H1 (cell line): ENCODE data around the gene TXK. TPM values are rescaled to one million over a fixed set of nuclear protein-coding genes. Genes with fewer than 3 reads are reported as not detected.

Source experiments
- CTCF ChIA-PET: fragments of 300-600 bp; sonication (Branson Sonifier 250); formaldehyde crosslinking; loops from one replicate; lab custom pipeline; 2021; ENCODE audit not compliant: partially characterized antibody; lab: Charles Lee
- POLR2A ChIA-PET: fragments of 300-600 bp; sonication (Branson Sonifier 250); formaldehyde crosslinking; loops from one replicate; lab custom pipeline; 2021; ENCODE audit warnings: inconsistent platforms; ENCODE audit not compliant: partially characterized antibody; lab: Charles Lee
- DNase-seq, 2 experiments: peaks; one replicate each; pipeline versions ENCODE4 v3.0.0 to v3.0.0-alpha.2; 2010 to 2022; ENCODE audit warnings: low spot score in 2 of 2, low read depth in 1 of 2, mixed read lengths in 1 of 2
- FAIRE-seq: peaks from 2 replicates; lab custom pipeline; 2011; peaks lifted over from hg19 to GRCh38; lab: Jason Lieb, UNC
- H2AFZ ChIP-seq: 2 replicates; pipeline ENCODE4 v1.8.1; 2012; ENCODE audit warnings: low read length, inconsistent platforms
- H2AK5ac ChIP-seq: 2 replicates; pipeline ENCODE4 v1.6.1; 2013; ENCODE audit warnings: low read depth, low read length
- H2BK120ac ChIP-seq: replicated peaks from 2 replicates; pipeline ENCODE3; 2013; ENCODE audit warnings: low read depth, low read length, inconsistent platforms
- H2BK12ac ChIP-seq: 2 replicates; pipeline ENCODE4 v1.6.1; 2013; ENCODE audit warnings: low read depth, low read length
- H2BK15ac ChIP-seq: 2 replicates; pipeline ENCODE4 v1.6.1; 2013; ENCODE audit warnings: low read length
- H2BK20ac ChIP-seq: 2 replicates; pipeline ENCODE4 v1.6.1; 2013; ENCODE audit warnings: low read length
- H2BK5ac ChIP-seq: 2 replicates; pipeline ENCODE4 v1.6.1; 2013; ENCODE audit warnings: low read depth, low read length
- H3K14ac ChIP-seq: 2 replicates; pipeline ENCODE4 v1.6.1; 2013; ENCODE audit warnings: inconsistent platforms; ENCODE audit not compliant: insufficient read length
- H3K18ac ChIP-seq: 2 replicates; pipeline ENCODE4 v1.6.1; 2013; ENCODE audit warnings: low read length; ENCODE audit errors: extremely low read depth
- H3K23ac ChIP-seq: 2 replicates; pipeline ENCODE4 v1.6.1; 2013; ENCODE audit warnings: inconsistent platforms; ENCODE audit not compliant: insufficient read length
- H3K23me2 ChIP-seq: 2 replicates; pipeline ENCODE4 v1.6.1; 2013; ENCODE audit warnings: low read depth, low read length
- H3K27ac ChIP-seq: 2 replicates; pipeline ENCODE4 v1.6.1; 2011; ENCODE audit warnings: low read depth, low read length, inconsistent platforms
- H3K27me3 ChIP-seq, 4 experiments: replicated peaks in 1 of 4; 1 replicate in 1 of 4; 2 replicates in 3 of 4; pipeline versions ENCODE4 v1.6.1 to v1.8.1; 2011 to 2013; ENCODE audit warnings: low read length in 3 of 4, mild to moderate bottlenecking in 3 of 4, inconsistent platforms in 2 of 4, mixed read lengths in 2 of 4, moderate library complexity in 1 of 4; ENCODE audit not compliant: control insufficient read depth in 3 of 4, insufficient read depth in 3 of 4; ENCODE audit errors: extremely low read depth in 1 of 4
- H3K36me3 ChIP-seq, 4 experiments: 2 replicates each; pipeline versions ENCODE4 v1.6.1 to v1.8.1; 2011 to 2013; ENCODE audit warnings: mild to moderate bottlenecking in 4 of 4, low read length in 3 of 4, moderate library complexity in 2 of 4, control low read depth in 1 of 4, inconsistent platforms in 1 of 4; ENCODE audit not compliant: insufficient read depth in 4 of 4, control insufficient read depth in 2 of 4
- H3K4ac ChIP-seq: replicated peaks from 2 replicates; pipeline ENCODE3; 2013; ENCODE audit warnings: low read length, low read depth, mixed read lengths, inconsistent platforms; ENCODE audit not compliant: insufficient read length
- H3K4me1 ChIP-seq, 4 experiments: replicated peaks in 1 of 4; 1 replicate in 1 of 4; 2 replicates in 3 of 4; pipeline versions ENCODE4 v1.6.1 to v1.8.1; 2011 to 2013; ENCODE audit warnings: low read length in 3 of 4, inconsistent platforms in 2 of 4, mixed read lengths in 1 of 4; ENCODE audit not compliant: insufficient read depth in 4 of 4, control insufficient read depth in 3 of 4
- H3K4me2 ChIP-seq, 2 experiments: 2 replicates each; pipeline versions ENCODE4 v1.6.1 to v1.8.1; 2011 to 2013; ENCODE audit warnings: low read depth in 2 of 2, low read length in 2 of 2, control low read depth in 1 of 2, inconsistent platforms in 1 of 2, mild to moderate bottlenecking in 1 of 2; ENCODE audit not compliant: insufficient read depth in 1 of 2
- H3K4me3 ChIP-seq, 4 experiments: fragments of 200-600, 300-600 bp in 1 of 4; sonication (generic), shearing (Covaris generic), sonication (Bioruptor Twin) in 1 of 4; 2 replicates each; pipeline versions ENCODE4 v1.5.1 to v1.8.1; 2011 to 2016; ENCODE audit warnings: low read length in 4 of 4, low read depth in 3 of 4, control low read depth in 2 of 4, inconsistent platforms in 2 of 4, mild to moderate bottlenecking in 2 of 4, mixed read lengths in 1 of 4, moderate library complexity in 1 of 4; ENCODE audit not compliant: insufficient read depth in 2 of 4; ENCODE audit errors: extremely low read depth in 1 of 4
- H3K56ac ChIP-seq: replicated peaks from 2 replicates; pipeline ENCODE3; 2013; ENCODE audit warnings: low read depth, mild to moderate bottlenecking, mixed read lengths, low read length, inconsistent platforms; ENCODE audit not compliant: insufficient read length
- H3K79me1 ChIP-seq: 2 replicates; pipeline ENCODE4 v1.6.1; 2013; ENCODE audit warnings: low read depth, low read length, control low read depth
- H3K79me2 ChIP-seq, 2 experiments: 2 replicates each; pipeline versions ENCODE4 v1.6.1 to v1.8.1; 2012 to 2013; ENCODE audit warnings: low read length in 2 of 2, mild to moderate bottlenecking in 2 of 2, inconsistent platforms in 1 of 2; ENCODE audit not compliant: insufficient read depth in 2 of 2, control insufficient read depth in 1 of 2
- H3K9ac ChIP-seq, 4 experiments: replicated peaks in 1 of 4; 1 replicate in 1 of 4; 2 replicates in 3 of 4; pipeline versions ENCODE4 v1.6.1 to v1.8.1; 2011 to 2013; ENCODE audit warnings: low read depth in 3 of 4, low read length in 3 of 4, control low read depth in 2 of 4, mild to moderate bottlenecking in 2 of 4, moderate library complexity in 2 of 4, inconsistent platforms in 1 of 4; ENCODE audit errors: extremely low read depth in 1 of 4
- H3K9me3 ChIP-seq, 2 experiments: 2 replicates each; pipeline versions ENCODE4 v1.6.1 to v1.8.1; 2012 to 2013; ENCODE audit warnings: mild to moderate bottlenecking in 2 of 2, moderate library complexity in 2 of 2, control low read depth in 1 of 2, inconsistent platforms in 1 of 2, low read depth in 1 of 2, low read length in 1 of 2, mixed read lengths in 1 of 2; ENCODE audit not compliant: insufficient read depth in 2 of 2
- H4K20me1 ChIP-seq, 2 experiments: replicated peaks in 1 of 2; 2 replicates each; pipeline versions ENCODE3 to v1.8.1; 2011 to 2013; ENCODE audit warnings: inconsistent platforms in 2 of 2, low read length in 2 of 2, mild to moderate bottlenecking in 1 of 2; ENCODE audit not compliant: insufficient read depth in 2 of 2, control insufficient read depth in 1 of 2
- H4K5ac ChIP-seq: 2 replicates; pipeline ENCODE4 v1.6.1; 2013; ENCODE audit warnings: low read length, low read depth, mixed read lengths, inconsistent platforms; ENCODE audit not compliant: insufficient read length
- H4K8ac ChIP-seq: 2 replicates; pipeline ENCODE4 v1.8.0; 2013; ENCODE audit warnings: mild to moderate bottlenecking, moderate library complexity, low read length, inconsistent platforms; ENCODE audit not compliant: insufficient read depth; ENCODE audit errors: extremely low read depth
- H4K91ac ChIP-seq: replicated peaks from 2 replicates; pipeline ENCODE3; 2013; ENCODE audit warnings: low read length, mixed read lengths, inconsistent platforms; ENCODE audit not compliant: insufficient read length
- CBX5 ChIP-seq: fragments of 300-800, 300-1000 bp; sonication (generic); IDR thresholded peaks from 2 replicates; pipeline ENCODE4 v1.7.1; 2016; ENCODE audit warnings: antibody characterized with exemption, low read length, low read depth
- FOSL1 ChIP-seq: IDR thresholded peaks from 2 replicates; pipeline ENCODE4 v1.6.1; 2011; ENCODE audit warnings: mild to moderate bottlenecking, low read depth, low read length, moderate library complexity; ENCODE audit not compliant: insufficient read depth
- GTF2F1 ChIP-seq: IDR thresholded peaks from 2 replicates; pipeline ENCODE4 v1.6.1; 2012; ENCODE audit warnings: low read depth, low read length, improper control_type of control experiment, borderline replicate concordance
- JUND ChIP-seq: IDR thresholded peaks from 2 replicates; pipeline ENCODE4 v1.6.1; 2011; ENCODE audit warnings: mild to moderate bottlenecking, improper control_type of control experiment, low read length
- MAX ChIP-seq: IDR thresholded peaks from 2 replicates; pipeline ENCODE4 v1.6.1; 2012; ENCODE audit warnings: inconsistent platforms
- RAD21 ChIP-seq, 2 experiments: IDR thresholded peaks in 1 of 2; conservative IDR thresholded peaks in 1 of 2; 2 replicates each; pipeline ENCODE4 v1.6.1; 2011; ENCODE audit warnings: low read depth in 2 of 2, low read length in 2 of 2, improper control_type of control experiment in 1 of 2, inconsistent platforms in 1 of 2, mild to moderate bottlenecking in 1 of 2, moderate library complexity in 1 of 2
- SIX5 ChIP-seq: IDR thresholded peaks from 2 replicates; pipeline ENCODE4 v1.6.1; 2011; ENCODE audit warnings: mild to moderate bottlenecking, low read depth, low read length
- SP1 ChIP-seq: IDR thresholded peaks from 2 replicates; pipeline ENCODE4 v1.6.1; 2011; ENCODE audit warnings: low read depth, low read length
- SP2 ChIP-seq: IDR thresholded peaks from 2 replicates; pipeline ENCODE4 v1.6.1; 2012; ENCODE audit warnings: mild to moderate bottlenecking, low read length, inconsistent platforms
- TBP ChIP-seq: IDR thresholded peaks from 2 replicates; pipeline ENCODE4 v1.6.1; 2011; ENCODE audit warnings: low read depth, low read length, improper control_type of control experiment
- WGBS, 2 experiments: shearing (Covaris generic) in 1 of 2; methylation state at CpG; one replicate each; pipeline versions ENCODE4 v1.1.6 to v1.1.7; 2013 to 2015; ENCODE audit warnings: low lambda C conversion rate in 2 of 2, mixed read lengths in 2 of 2, inconsistent platforms in 1 of 2, low coverage in 1 of 2, missing lambda C conversion rate in 1 of 2; ENCODE audit not compliant: insufficient replicate concordance in 2 of 2, insufficient coverage in 1 of 2, insufficient read length in 1 of 2; ENCODE audit errors: extremely low coverage in 1 of 2, missing lambda C conversion rate in 1 of 2; 5-methylcytosine and 5-hydroxymethylcytosine counted together
- polyA plus RNA-seq, 7 experiments: library from polyadenylated mRNA; depleted of rRNA in 3 of 7; stranded (reverse) in 5 of 7; unstranded in 2 of 7; fragments of >200 nt in 5 of 7; fragments of 200-250 nt in 2 of 7; gene quantifications; 1 replicate in 5 of 7; 2 replicates in 1 of 7; 4 replicates in 1 of 7; pipeline versions ENCODE4 v1.2.1 to v1.2.3, GENCODE V29; 2011 to 2013; ENCODE audit warnings: missing spikeins in 2 of 7, mixed read lengths in 2 of 7
- total RNA-seq: library from RNA; stranded (reverse); fragmentation: NEBNext Ultra II Directional; extraction: Animal tissue kit (Norgen Biotek cat#: 25700); gene quantifications from 2 replicates; pipeline ENCODE4 v1.2.1, GENCODE V29; 2021
- TF ChIP-seq, protein P1 (sequence below), 3 experiments: IDR thresholded peaks; 1 replicate in 2 of 3; 2 replicates in 1 of 3; pipeline versions ENCODE4 v1.5.1 to v1.6.1; 2011; ENCODE audit warnings: low read length in 3 of 3, mild to moderate bottlenecking in 3 of 3, inconsistent platforms in 2 of 3, low read depth in 1 of 3, moderate library complexity in 1 of 3; ENCODE audit not compliant: insufficient read depth in 1 of 3; ENCODE audit errors: control extremely low read depth in 1 of 3

TXK gene
- total and polyA plus RNA-seq, 2 of the 8 experiments (the other 6 are each of a cell fraction or from before 2014, with no cell fraction given) = not detected

DNA sequence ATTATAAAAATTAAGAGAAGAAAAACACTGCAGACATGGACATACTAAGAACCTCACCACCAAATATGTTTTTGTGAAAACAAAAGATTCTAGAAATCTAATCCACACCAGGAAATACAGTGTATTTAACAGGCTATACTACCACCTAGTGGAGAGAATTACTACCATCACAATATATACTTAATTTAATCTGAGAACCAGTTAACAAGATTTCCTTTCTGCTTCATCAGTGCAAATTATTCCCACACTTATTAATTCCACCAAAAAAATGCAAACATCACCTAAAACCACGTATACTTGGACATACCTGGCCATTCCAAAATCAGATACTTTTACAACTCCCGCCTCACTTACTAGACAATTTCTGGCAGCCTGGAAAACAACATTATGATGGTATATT is 7.0 kb upstream of the TXK start:
- no peaks in the 10 kb centered on the region for H3K4me1 ChIP-seq
- H3K79me1 ChIP-seq = no peaks in the 10 kb centered on the region
- H3K56ac ChIP-seq = no peak overlapping the region
- no peak overlapping the region for H3K23ac ChIP-seq
- no peak overlapping the region for H3K27ac ChIP-seq
- no peaks in the 10 kb centered on the region for H3K27me3 ChIP-seq
- no peak overlapping the region for H2BK15ac ChIP-seq
- no peak overlapping the region for H2BK5ac ChIP-seq
- ChIA-PET CTCF (interaction anchor here (0.7 to 5.5 kb wide), 9 partner anchors 10 to 130 kb away, joined by 3 to 64 read pairs (median 6); no protein-coding TSS in a partner anchor), POLR2A (no interaction called here)
- no peak overlapping the region for H2BK20ac ChIP-seq
- no peak overlapping the region for H3K4ac ChIP-seq
- no peak overlapping the region for H4K91ac ChIP-seq
- no peak overlapping the region for H4K8ac ChIP-seq
- no peak overlapping the region for H3K18ac ChIP-seq
- no peak for DNase-seq
- 47% methylated on average over 2 of the region's 2 CpGs; no CpG with 5 or more reads in 1 of the 2 experiments for WGBS, 2 experiments
- no peaks in the 10 kb centered on the region for H4K20me1 ChIP-seq
- H2BK120ac ChIP-seq = no peak overlapping the region
- H2AK5ac ChIP-seq = no peak overlapping the region
- no peaks in the 10 kb centered on the region for H3K9me3 ChIP-seq
- H3K36me3 ChIP-seq = peaks cover 0 to 3% (median 0%) of the 10 kb centered on the region in 4 experiments; a peak in 1 of 8 replicates
- FAIRE-seq = no peak
- no peak overlapping the region for H3K9ac ChIP-seq
- H3K4me2 ChIP-seq = no peak overlapping the region
- H3K23me2 ChIP-seq = no peaks in the 10 kb centered on the region
- H2BK12ac ChIP-seq = no peak overlapping the region
- H2AFZ ChIP-seq = no peak overlapping the region
- no peak overlapping the region for H4K5ac ChIP-seq
- no peak overlapping the region for H3K4me3 ChIP-seq
- no peak overlapping the region for H3K14ac ChIP-seq
- H3K79me2 ChIP-seq = no peaks in the 10 kb centered on the region
- TF ChIP-seq SIX5 (no peak), MAX (no peak), RAD21 (IDR thresholded peaks at IDR 0.05 in 1 of 2, conservative IDR thresholded peaks at IDR 0.05 in 1 of 2; ENCODE audit: low read depth in 2 of 2, low read length in 2 of 2) (peak in 1 of 2 experiments; percentile 58; a peak in 3 of 4 replicates), JUND (no peak), CBX5 (no peak), SP2 (no peak), FOSL1 (no peak), SP1 (no peak), TBP (no peak), GTF2F1 (no peak)
- TF ChIP-seq, protein P1, sequence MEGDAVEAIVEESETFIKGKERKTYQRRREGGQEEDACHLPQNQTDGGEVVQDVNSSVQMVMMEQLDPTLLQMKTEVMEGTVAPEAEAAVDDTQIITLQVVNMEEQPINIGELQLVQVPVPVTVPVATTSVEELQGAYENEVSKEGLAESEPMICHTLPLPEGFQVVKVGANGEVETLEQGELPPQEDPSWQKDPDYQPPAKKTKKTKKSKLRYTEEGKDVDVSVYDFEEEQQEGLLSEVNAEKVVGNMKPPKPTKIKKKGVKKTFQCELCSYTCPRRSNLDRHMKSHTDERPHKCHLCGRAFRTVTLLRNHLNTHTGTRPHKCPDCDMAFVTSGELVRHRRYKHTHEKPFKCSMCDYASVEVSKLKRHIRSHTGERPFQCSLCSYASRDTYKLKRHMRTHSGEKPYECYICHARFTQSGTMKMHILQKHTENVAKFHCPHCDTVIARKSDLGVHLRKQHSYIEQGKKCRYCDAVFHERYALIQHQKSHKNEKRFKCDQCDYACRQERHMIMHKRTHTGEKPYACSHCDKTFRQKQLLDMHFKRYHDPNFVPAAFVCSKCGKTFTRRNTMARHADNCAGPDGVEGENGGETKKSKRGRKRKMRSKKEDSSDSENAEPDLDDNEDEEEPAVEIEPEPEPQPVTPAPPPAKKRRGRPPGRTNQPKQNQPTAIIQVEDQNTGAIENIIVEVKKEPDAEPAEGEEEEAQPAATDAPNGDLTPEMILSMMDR (IDR thresholded peaks at IDR 0.05; ENCODE audit: control extremely low read depth in 1 of 3, insufficient read depth in 1 of 3, low read depth in 1 of 3, low read length in 3 of 3) = peak in 2 of 3 experiments; percentile 17 to 36; a peak in 2 of 4 replicates
